T-helper 17 cell (primary cell): Measurements from ENCODE around the gene NXN. TPM values are rescaled to one million over a fixed set of nuclear protein-coding genes. Genes with fewer than 3 reads are reported as not detected.
"Not testable (repeated sequence)": the region's sequence is repeated elsewhere in the genome, so short reads cannot be mapped to it uniquely, and the experiment has no call there.

Source experiments
- ATAC-seq: fragments of 150-1000 bp; cut with Tn5 transposase; 2 replicates; pipeline ENCODE4 v1.10.0; 2021; ENCODE audit warnings: mild to moderate bottlenecking, moderate library complexity
- DNase-seq, 3 donors: peaks; one replicate each; pipeline versions ENCODE4 v3.0.0 to v3.0.0-alpha.2; 2020 to 2021
- H3K9me3 ChIP-seq: one replicate; pipeline ENCODE4 v1.7.0; 2013; ENCODE audit warnings: low read length, mild to moderate bottlenecking; ENCODE audit not compliant: control insufficient read depth, poor library complexity, severe bottlenecking
- H3K27ac Mint-ChIP-seq: one replicate; pipeline ENCODE4 v1.8.0; 2022; ENCODE audit warnings: mild to moderate bottlenecking, moderate library complexity, mixed read lengths
- H3K27me3 Mint-ChIP-seq: one replicate; pipeline ENCODE4 v1.8.0; 2022; ENCODE audit warnings: mixed read lengths
- H3K36me3 Mint-ChIP-seq: one replicate; pipeline ENCODE4 v1.8.0; 2022; ENCODE audit warnings: low read depth, mixed read lengths
- H3K4me1 Mint-ChIP-seq: one replicate; pipeline ENCODE4 v1.8.0; 2022; ENCODE audit warnings: mild to moderate bottlenecking, mixed read lengths
- H3K4me3 Mint-ChIP-seq: one replicate; pipeline ENCODE4 v1.8.0; 2022; ENCODE audit warnings: mild to moderate bottlenecking, moderate library complexity, mixed read lengths
- total RNA-seq, 4 donors: library from RNA in 2 of 4; stranded (reverse) in 2 of 4; gene quantifications; one replicate each; pipeline ENCODE4 v1.2.3 and lab custom pipeline; 2022 to 2026

The NXN gene
- total RNA-seq, 2 donors from 2014 or later = 3.3 to 4.4 TPM

- ATAC-seq (no peak), DNase-seq (no peak)
- no peaks in the 10 kb centered on the region for H3K27me3 Mint-ChIP-seq
- no peaks in the 10 kb centered on the region for H3K9me3 ChIP-seq
- no peak overlapping the region for H3K27ac Mint-ChIP-seq
- no peak overlapping the region for H3K4me3 Mint-ChIP-seq
- peaks cover 3% of the 10 kb centered on the region for H3K4me1 Mint-ChIP-seq
- no peaks in the 10 kb centered on the region for H3K36me3 Mint-ChIP-seq
Measured at GRCh38 chr17:797236-797840, 182.2 kb downstream of the NXN start.

DNA sequence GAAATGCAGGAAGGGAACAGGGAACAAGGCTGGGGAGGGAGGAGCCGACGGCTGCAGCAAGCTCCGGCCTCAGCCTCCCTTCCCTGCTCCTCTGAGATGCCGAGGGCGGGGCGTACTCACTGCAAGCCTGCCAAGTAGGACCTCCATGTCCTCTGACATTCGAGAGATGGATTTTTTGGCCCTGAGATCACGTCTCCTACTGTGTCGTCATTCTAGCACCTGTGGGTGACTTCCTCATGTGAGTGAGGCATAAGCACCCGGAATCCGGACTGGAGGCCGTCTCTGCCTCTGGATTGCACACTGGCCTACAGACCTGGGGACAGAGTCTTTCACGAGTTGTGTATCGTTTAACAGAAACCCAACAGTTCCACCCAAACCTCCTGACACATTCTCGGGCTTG, 183.0 kb downstream of the NXN start:
- H3K27me3 Mint-ChIP-seq = no peaks in the 10 kb centered on the region
- ATAC-seq = no peak
- H3K4me3 Mint-ChIP-seq = no peak overlapping the region
- no peaks in the 10 kb centered on the region for H3K9me3 ChIP-seq
- no peak overlapping the region for H3K27ac Mint-ChIP-seq
- no peak for DNase-seq
- H3K4me1 Mint-ChIP-seq = peaks cover 3% of the 10 kb centered on the region
- H3K36me3 Mint-ChIP-seq = no peaks in the 10 kb centered on the region

GRCh38 chr17:795721-796120, 183.9 kb downstream of the NXN start:
- DNase-seq = no peak
- ATAC-seq = no peak
- Mint-ChIP-seq H3K36me3 (peaks cover 3% of the 10 kb centered on the region), H3K4me1 (peaks cover 4% of the 10 kb centered on the region), H3K27ac (no peak overlapping the region), H3K4me3 (no peak overlapping the region), H3K27me3 (no peaks in the 10 kb centered on the region)
- no peaks in the 10 kb centered on the region for H3K9me3 ChIP-seq

DNA sequence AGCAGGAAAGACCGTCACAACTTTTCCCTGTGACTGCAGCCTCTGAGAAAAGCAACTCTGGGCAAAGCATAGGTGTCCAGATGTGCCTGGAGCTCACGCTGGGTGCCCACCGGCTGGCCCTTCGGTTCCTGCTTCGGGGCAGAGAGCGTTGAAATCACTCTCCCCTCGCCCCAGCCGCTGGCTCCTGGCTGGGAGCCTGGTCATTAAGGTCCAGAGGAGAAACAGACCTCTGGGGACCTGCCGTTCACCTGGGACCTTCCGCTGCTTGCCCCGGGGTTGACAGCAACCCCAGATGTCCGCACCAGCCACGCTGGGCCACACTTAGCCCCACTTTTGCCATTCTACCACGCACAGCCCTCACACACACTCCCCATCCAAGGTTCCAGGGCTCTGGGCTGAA, 184.3 kb downstream of the NXN start:
- Mint-ChIP-seq H3K27ac (no peak overlapping the region), H3K4me3 (no peak overlapping the region), H3K27me3 (no peaks in the 10 kb centered on the region), H3K36me3 (peaks cover 3% of the 10 kb centered on the region), H3K4me1 (peaks cover 4% of the 10 kb centered on the region)
- DNase-seq (no peak), ATAC-seq (no peak)
- H3K9me3 ChIP-seq = no peaks in the 10 kb centered on the region

- Mint-ChIP-seq H3K27me3 (no peaks in the 10 kb centered on the region), H3K36me3 (peaks cover 3% of the 10 kb centered on the region), H3K27ac (no peak overlapping the region), H3K4me1 (peaks cover 4% of the 10 kb centered on the region), H3K4me3 (peak overlapping the region; percentile 7)
- ATAC-seq = peak; percentile 74
- peak in 1 of 3 donors; percentile 19 for DNase-seq
- H3K9me3 ChIP-seq = no peaks in the 10 kb centered on the region
Measured at GRCh38 chr17:794876-795275, 184.7 kb downstream of the NXN start.

GRCh38 chr17:792277-792676, 187.3 kb downstream of the NXN start:
- Mint-ChIP-seq H3K27me3 (no peaks in the 10 kb centered on the region), H3K36me3 (peaks cover 3% of the 10 kb centered on the region), H3K27ac (no peak overlapping the region), H3K4me1 (peaks cover 5% of the 10 kb centered on the region), H3K4me3 (no peak overlapping the region)
- no peak for ATAC-seq
- H3K9me3 ChIP-seq = no peaks in the 10 kb centered on the region
- no peak for DNase-seq

DNA sequence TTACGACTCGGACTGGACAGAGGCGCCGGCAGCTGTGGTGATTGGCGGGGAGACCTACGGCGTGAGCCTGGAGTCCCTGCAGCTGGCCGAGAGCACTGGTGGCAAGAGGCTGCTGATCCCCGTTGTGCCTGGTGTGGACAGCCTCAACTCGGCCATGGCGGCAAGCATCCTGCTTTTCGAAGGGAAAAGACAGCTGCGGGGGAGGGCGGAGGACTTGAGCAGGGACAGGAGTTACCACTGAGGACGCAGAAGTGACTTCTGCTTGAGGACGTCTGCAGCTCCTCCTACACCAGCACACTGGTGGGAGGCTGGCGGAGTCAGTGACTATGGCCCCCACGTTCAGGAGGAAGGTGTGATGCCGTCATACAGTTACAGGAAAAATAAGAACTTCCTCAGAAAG, 187.7 kb downstream of the NXN start:
- no peaks in the 10 kb centered on the region for H3K9me3 ChIP-seq
- ATAC-seq (no peak), DNase-seq (no peak)
- Mint-ChIP-seq H3K4me3 (no peak overlapping the region), H3K27me3 (no peaks in the 10 kb centered on the region), H3K27ac (no peak overlapping the region), H3K4me1 (peaks cover 7% of the 10 kb centered on the region), H3K36me3 (peaks cover 3% of the 10 kb centered on the region)

DNA sequence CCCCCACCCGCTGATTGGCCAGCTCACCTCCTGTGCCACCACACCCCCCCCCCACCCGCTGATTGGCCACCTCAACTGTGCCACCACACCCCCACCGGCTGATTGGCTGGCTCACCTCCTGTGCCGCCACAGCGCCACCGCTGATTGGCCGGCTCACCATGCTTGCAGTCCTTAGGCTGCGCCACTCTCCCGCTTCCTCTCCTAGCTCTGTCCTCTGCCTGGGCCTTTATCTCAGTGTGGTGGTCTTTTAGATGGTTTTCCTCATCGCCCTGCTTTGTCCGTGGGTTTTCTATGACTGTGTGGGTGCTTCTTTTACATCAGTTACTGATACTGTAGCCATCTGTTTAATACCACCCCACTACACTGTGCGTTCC, 188.7 kb downstream of the NXN start:
- ATAC-seq, H3K36me3 Mint-ChIP-seq, H3K27me3 Mint-ChIP-seq, H3K9me3 ChIP-seq, H3K4me3 Mint-ChIP-seq, H3K4me1 Mint-ChIP-seq, DNase-seq: not testable (repeated sequence)
- peak overlapping the region; percentile 6 for H3K27ac Mint-ChIP-seq

- not testable (repeated sequence) for H3K9me3 ChIP-seq, ATAC-seq, H3K4me1 Mint-ChIP-seq, H3K27me3 Mint-ChIP-seq, H3K36me3 Mint-ChIP-seq, DNase-seq, H3K4me3 Mint-ChIP-seq
- H3K27ac Mint-ChIP-seq = peak overlapping the region; percentile 6
Measured at GRCh38 chr17:789931-790873, 189.4 kb downstream of the NXN start.

DNA sequence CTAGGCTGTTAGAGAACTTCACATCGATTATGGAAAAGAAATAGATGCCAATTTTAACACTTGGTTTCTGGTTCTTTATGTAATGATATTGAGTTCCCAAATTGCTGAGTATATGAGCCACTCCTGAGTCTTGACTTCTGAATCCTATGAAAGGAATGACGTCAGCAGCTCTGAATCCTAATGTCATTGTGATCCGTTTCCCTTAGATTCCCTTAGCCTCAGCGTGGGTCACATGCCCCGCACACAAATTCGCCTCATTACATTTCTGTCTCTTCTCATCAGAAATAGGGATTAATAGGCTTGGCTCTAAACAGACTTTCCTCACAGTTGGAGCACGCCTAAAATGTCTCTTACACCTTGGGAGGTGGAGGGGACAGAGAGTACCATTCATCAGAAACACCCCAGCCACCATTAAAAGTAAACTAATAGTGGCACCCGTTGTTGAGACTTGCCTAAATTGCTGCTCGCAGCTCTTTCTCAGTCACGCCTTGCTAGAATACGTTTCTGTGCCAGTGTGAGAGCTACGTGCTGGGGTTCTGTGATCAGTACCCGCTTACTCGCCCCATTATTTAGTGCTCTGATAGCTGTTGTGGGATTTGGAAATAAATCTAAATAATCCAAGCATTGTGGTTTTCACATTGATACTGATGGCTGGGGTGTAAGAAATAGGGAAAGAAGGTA, 190.3 kb downstream of the NXN start:
- Mint-ChIP-seq H3K36me3 (peaks cover 3% of the 10 kb centered on the region), H3K4me1 (peaks cover 7% of the 10 kb centered on the region), H3K27me3 (no peaks in the 10 kb centered on the region), H3K4me3 (no peak overlapping the region), H3K27ac (no peak overlapping the region)
- no peak for ATAC-seq
- H3K9me3 ChIP-seq = no peaks in the 10 kb centered on the region
- DNase-seq = no peak

- Mint-ChIP-seq H3K4me3 (no peak overlapping the region), H3K27ac (no peak overlapping the region), H3K4me1 (peaks cover 10% of the 10 kb centered on the region), H3K36me3 (peaks cover 3% of the 10 kb centered on the region), H3K27me3 (no peaks in the 10 kb centered on the region)
- ATAC-seq (no peak), DNase-seq (no peak)
- H3K9me3 ChIP-seq = no peaks in the 10 kb centered on the region
Measured at GRCh38 chr17:788551-788950, 191.0 kb downstream of the NXN start.

GRCh38 chr17:787641-788221, 191.8 kb downstream of the NXN start:
- H3K9me3 ChIP-seq = no peaks in the 10 kb centered on the region

GRCh38 chr17:785901-786300, 193.7 kb downstream of the NXN start:
- H3K36me3 Mint-ChIP-seq, H3K27ac Mint-ChIP-seq, H3K27me3 Mint-ChIP-seq, H3K4me3 Mint-ChIP-seq, ATAC-seq, DNase-seq, H3K9me3 ChIP-seq: not testable (repeated sequence)
- H3K4me1 Mint-ChIP-seq = peaks cover 24% of the 10 kb centered on the region

More at GRCh38 chr17:787641-788221, 191.8 kb downstream of the NXN start:
- no peaks in the 10 kb centered on the region for H3K27me3 Mint-ChIP-seq
- no peak for DNase-seq
- no peak overlapping the region for H3K4me3 Mint-ChIP-seq
- H3K4me1 Mint-ChIP-seq = peaks cover 13% of the 10 kb centered on the region
- no peak overlapping the region for H3K27ac Mint-ChIP-seq
- H3K36me3 Mint-ChIP-seq = peaks cover 3% of the 10 kb centered on the region
- no peak for ATAC-seq
